ENCODE data around the gene OXGR1.

DNA sequence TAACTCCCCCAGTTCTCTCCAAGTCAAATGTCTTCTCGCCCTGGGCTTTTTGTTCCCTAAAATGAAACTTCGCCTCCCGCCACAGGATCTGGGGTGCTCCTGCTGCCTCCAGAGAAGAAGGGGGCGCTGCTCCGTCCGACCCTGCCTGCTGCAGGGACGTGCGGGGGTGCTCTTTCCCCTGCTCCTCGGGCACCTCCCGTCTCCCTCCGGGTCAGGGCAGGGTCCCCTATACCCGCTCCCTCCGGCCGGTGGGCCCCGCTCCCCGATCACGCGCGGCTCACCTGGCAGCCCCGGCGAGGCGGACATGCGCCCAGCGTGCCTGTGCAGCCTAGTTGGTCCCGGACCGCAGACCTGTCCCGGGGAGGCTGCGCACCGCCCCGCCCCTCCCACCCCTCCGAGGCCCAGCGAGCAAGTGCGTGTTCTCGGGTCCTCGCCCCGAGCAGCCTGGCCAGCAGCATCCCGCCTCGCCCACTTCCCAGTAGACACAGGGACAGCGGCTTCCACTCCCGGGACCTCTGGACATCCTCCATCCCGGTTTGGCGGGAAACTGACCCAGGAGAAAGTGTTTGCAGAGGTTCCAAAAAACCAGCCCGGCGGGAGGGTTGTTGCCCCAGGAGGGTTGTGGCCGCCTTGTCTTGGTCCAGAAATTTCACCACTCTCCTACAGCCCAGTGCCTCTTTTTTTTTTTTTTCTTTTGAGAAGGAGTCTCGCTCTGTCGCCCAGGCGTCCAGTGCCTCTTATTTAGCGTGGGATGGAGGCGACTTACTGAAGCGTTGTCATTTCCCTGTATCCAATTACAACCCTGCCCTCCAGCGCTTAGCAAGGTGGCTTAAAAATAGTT lies at the start of gene OXGR1:
- TF ChIP-seq HCFC1 (IDR thresholded peaks at IDR 0.05; ENCODE audit: low read length) (no peak), MAX (IDR thresholded peaks at IDR 0.05; ENCODE audit: low read depth, low read length) (no peak), SMC3 (IDR thresholded peaks at IDR 0.05; ENCODE audit: borderline replicate concordance, low read length) (no peak), FOXM1 (IDR thresholded peaks at IDR 0.05; ENCODE audit: low read depth, low read length) (no peak), TCF12 (IDR thresholded peaks at IDR 0.05; ENCODE audit: low read depth, low read length) (no peak), EZH2 (IDR thresholded peaks at IDR 0.05; ENCODE audit: borderline replicate concordance, control insufficient read depth, low read depth, low read length) (no peak)
